Measurements from ENCODE around the gene KPNA6. TPM values are rescaled to one million over a fixed set of nuclear protein-coding genes. Genes with fewer than 3 reads are reported as not detected.
"Not testable (repeated sequence)": the region's sequence is repeated elsewhere in the genome, so short reads cannot be mapped to it uniquely, and the experiment has no call there.

KPNA6 gene
- total RNA-seq, 1 experiment from 2014 or later, result 104 TPM

- TF ChIP-seq ATF6 (CRISPR knock-in tag; IDR thresholded peaks at IDR 0.05), result no peak
- Mint-ChIP-seq H3K4me1 (peaks cover 5% of the 10 kb centered on the region), H3K36me3 (no peaks in the 10 kb centered on the region), H3K27ac (no peak overlapping the region), H3K27me3 (ENCODE audit: low read depth) (no peaks in the 10 kb centered on the region), H3K4me3 (no peak overlapping the region), H3K9me3 (no peaks in the 10 kb centered on the region)
- ChIA-PET POLR2A (interaction anchor here (0.6 kb wide), 1 partner anchor 244 kb away, joined by 3 read pairs; no protein-coding TSS in a partner anchor), CTCF (interaction anchor here (0.7 kb wide), 1 partner anchor 11 kb away, joined by 3 read pairs; no protein-coding TSS in a partner anchor)
- no peak for DNase-seq (ENCODE audit: low spot score)
- no peak for ATAC-seq
These were observed 8.7 kb downstream of the KPNA6 start for GRCh38 chr1:32116531-32116930.

GRCh38 chr1:32122151-32122550 lies 14.3 kb downstream of the KPNA6 start:
- H3K36me3 Mint-ChIP-seq, result no peaks in the 10 kb centered on the region
- ChIA-PET CTCF (interaction anchor here (0.7 to 1.0 kb wide), 2 partner anchors 13 to 407 kb away, joined by 3 read pairs; no protein-coding TSS in a partner anchor), POLR2A (interaction anchor here (0.7 to 0.8 kb wide), 4 partner anchors 49 to 398 kb away, joined by 3 to 9 read pairs (median 4); partner anchors contain the start of gene TMEM39B)
- no peaks in the 10 kb centered on the region for H3K9me3 Mint-ChIP-seq
- no peak for TF ChIP-seq ATF3 (CRISPR knock-in tag; conservative IDR thresholded peaks at IDR 0.05)
- TF ChIP-seq GTF2I (CRISPR knock-in tag; conservative IDR thresholded peaks at IDR 0.05), result no peak
- no peak for TF ChIP-seq CREB1 (CRISPR knock-in tag; IDR thresholded peaks at IDR 0.05)
- no peak for TF ChIP-seq USF2 (CRISPR knock-in tag; IDR thresholded peaks at IDR 0.05)
- TF ChIP-seq ZBTB21 (CRISPR knock-in tag; IDR thresholded peaks at IDR 0.05; ENCODE audit: borderline replicate concordance), result no peak
- TF ChIP-seq MXD4 (CRISPR knock-in tag; IDR thresholded peaks at IDR 0.05; ENCODE audit: borderline replicate concordance), result no peak
- peaks cover 6% of the 10 kb centered on the region for H3K4me1 Mint-ChIP-seq
- no peaks in the 10 kb centered on the region for H3K27me3 Mint-ChIP-seq (ENCODE audit: low read depth)
- DNase-seq (ENCODE audit: low spot score) (no peak), ATAC-seq (no peak)
- H3K27ac Mint-ChIP-seq, result peak overlapping the region; percentile 2; the same call in 1 of the 2 replicates
- H3K4me3 Mint-ChIP-seq, result no peak overlapping the region

GRCh38 chr1:32123361-32123760 lies 15.5 kb downstream of the KPNA6 start:
- CTCF ChIA-PET; H3K4me3 Mint-ChIP-seq; ATAC-seq; H3K27me3 Mint-ChIP-seq (ENCODE audit: low read depth); H3K36me3 Mint-ChIP-seq; DNase-seq (ENCODE audit: low spot score); H3K27ac Mint-ChIP-seq; H3K9me3 Mint-ChIP-seq: not testable (repeated sequence)
- peaks cover 14% of the 10 kb centered on the region for H3K4me1 Mint-ChIP-seq
- POLR2A ChIA-PET, result interaction anchor here (0.7 kb wide), 1 partner anchor 212 kb away, joined by 6 read pairs; the partner anchor contains the start of gene MARCKSL1

- ChIA-PET POLR2A (interaction anchor here (0.6 kb wide), 1 partner anchor 501 kb away, joined by 10 read pairs; no protein-coding TSS in a partner anchor), CTCF (interaction anchor here (1.3 kb wide), 1 partner anchor 17 kb away, joined by 4 read pairs; the partner anchor contains the start of gene KPNA6)
- no peaks in the 10 kb centered on the region for H3K9me3 Mint-ChIP-seq
- TF ChIP-seq ZNF396 (CRISPR knock-in tag; IDR thresholded peaks at IDR 0.05; ENCODE audit: borderline replicate concordance), result no peak
- DNase-seq (ENCODE audit: low spot score), result no peak
- H3K27ac Mint-ChIP-seq, result 0 out of 2 replicates have a peak overlapping the region, but pooled peaks have one; percentile 15
- ATAC-seq, result no peak
- H3K27me3 Mint-ChIP-seq (ENCODE audit: low read depth), result no peaks in the 10 kb centered on the region
- H3K4me3 Mint-ChIP-seq, result no peak overlapping the region
- peaks cover 25% of the 10 kb centered on the region for H3K4me1 Mint-ChIP-seq
- no peaks in the 10 kb centered on the region for H3K36me3 Mint-ChIP-seq
These were observed 17.5 kb downstream of the KPNA6 start for GRCh38 chr1:32125313-32125712.

- Mint-ChIP-seq H3K4me1 (peaks cover 25% of the 10 kb centered on the region), H3K9me3 (no peaks in the 10 kb centered on the region), H3K4me3 (no peak overlapping the region), H3K27ac (peak overlapping the region; percentile 31; the same call in 1 of the 2 replicates), H3K36me3 (no peaks in the 10 kb centered on the region), H3K27me3 (ENCODE audit: low read depth) (no peaks in the 10 kb centered on the region)
- ChIA-PET CTCF (interaction anchor here (1.3 to 4.1 kb wide), 2 partner anchors 15 to 18 kb away, joined by 6 to 20 read pairs; partner anchors contain the start of gene KPNA6), POLR2A (no interaction called here)
- DNase-seq (ENCODE audit: low spot score) (no peak), ATAC-seq (no peak)
- no peak for TF ChIP-seq ZNF263 (CRISPR knock-in tag; IDR thresholded peaks at IDR 0.05; ENCODE audit: low read depth)
- TF ChIP-seq GRHL2 (CRISPR knock-in tag; IDR thresholded peaks at IDR 0.05; ENCODE audit: insufficient replicate concordance, severe bottlenecking), result no peak
- no peak for TF ChIP-seq GTF2I (CRISPR knock-in tag; conservative IDR thresholded peaks at IDR 0.05)
- no peak for TF ChIP-seq ZBTB43 (CRISPR knock-in tag; IDR thresholded peaks at IDR 0.05)
- TF ChIP-seq ZNF416 (CRISPR knock-in tag; IDR thresholded peaks at IDR 0.05), result no peak
- no peak for TF ChIP-seq SOX15 (CRISPR knock-in tag; IDR thresholded peaks at IDR 0.05)
- no peak for TF ChIP-seq JAZF1 (CRISPR knock-in tag; IDR thresholded peaks at IDR 0.05)
- no peak for TF ChIP-seq EMX1 (CRISPR knock-in tag; IDR thresholded peaks at IDR 0.05)
- TF ChIP-seq ESRRA (CRISPR knock-in tag; IDR thresholded peaks at IDR 0.05; ENCODE audit: borderline replicate concordance), result no peak
- no peak for TF ChIP-seq STAT6 (CRISPR knock-in tag; conservative IDR thresholded peaks at IDR 0.05; ENCODE audit: low read depth)
These were observed 18.9 kb downstream of the KPNA6 start for GRCh38 chr1:32126770-32127169.

Measured in WTC11 (cell line).